ENCODE measurements around the gene RECQL5.

Gene RECQL5

DNA sequence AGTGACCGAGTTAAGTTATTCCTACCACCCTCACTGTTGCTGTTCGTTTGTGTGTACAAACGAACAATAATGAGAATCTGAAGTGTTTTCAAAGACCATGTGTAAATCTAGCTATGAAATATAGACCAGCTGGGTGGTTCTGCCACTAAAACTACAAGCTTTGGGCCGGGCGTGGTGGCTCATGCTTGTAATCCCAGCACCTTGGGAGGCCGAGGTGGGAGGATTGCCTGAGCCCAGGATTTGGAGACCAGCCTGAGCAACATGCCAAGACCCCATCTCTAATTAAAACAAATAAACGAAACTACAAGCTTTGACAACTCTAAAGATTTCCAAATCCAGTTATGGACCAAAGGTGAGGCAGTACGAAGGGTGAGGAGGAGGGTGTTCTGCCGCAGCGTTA, 973 bp downstream of the RECQL5 start:
- TF ChIP-seq, protein P1, sequence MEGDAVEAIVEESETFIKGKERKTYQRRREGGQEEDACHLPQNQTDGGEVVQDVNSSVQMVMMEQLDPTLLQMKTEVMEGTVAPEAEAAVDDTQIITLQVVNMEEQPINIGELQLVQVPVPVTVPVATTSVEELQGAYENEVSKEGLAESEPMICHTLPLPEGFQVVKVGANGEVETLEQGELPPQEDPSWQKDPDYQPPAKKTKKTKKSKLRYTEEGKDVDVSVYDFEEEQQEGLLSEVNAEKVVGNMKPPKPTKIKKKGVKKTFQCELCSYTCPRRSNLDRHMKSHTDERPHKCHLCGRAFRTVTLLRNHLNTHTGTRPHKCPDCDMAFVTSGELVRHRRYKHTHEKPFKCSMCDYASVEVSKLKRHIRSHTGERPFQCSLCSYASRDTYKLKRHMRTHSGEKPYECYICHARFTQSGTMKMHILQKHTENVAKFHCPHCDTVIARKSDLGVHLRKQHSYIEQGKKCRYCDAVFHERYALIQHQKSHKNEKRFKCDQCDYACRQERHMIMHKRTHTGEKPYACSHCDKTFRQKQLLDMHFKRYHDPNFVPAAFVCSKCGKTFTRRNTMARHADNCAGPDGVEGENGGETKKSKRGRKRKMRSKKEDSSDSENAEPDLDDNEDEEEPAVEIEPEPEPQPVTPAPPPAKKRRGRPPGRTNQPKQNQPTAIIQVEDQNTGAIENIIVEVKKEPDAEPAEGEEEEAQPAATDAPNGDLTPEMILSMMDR (IDR thresholded peaks at IDR 0.05; ENCODE audit: low read depth, low read length, missing control alignments): no peak
- no peak for DNase-seq (ENCODE audit: extremely low read depth, low read depth)
- H3K4me3 ChIP-seq (replicated peaks; ENCODE audit: low read depth, low read length): peak overlapping the region; percentile 84

DNA sequence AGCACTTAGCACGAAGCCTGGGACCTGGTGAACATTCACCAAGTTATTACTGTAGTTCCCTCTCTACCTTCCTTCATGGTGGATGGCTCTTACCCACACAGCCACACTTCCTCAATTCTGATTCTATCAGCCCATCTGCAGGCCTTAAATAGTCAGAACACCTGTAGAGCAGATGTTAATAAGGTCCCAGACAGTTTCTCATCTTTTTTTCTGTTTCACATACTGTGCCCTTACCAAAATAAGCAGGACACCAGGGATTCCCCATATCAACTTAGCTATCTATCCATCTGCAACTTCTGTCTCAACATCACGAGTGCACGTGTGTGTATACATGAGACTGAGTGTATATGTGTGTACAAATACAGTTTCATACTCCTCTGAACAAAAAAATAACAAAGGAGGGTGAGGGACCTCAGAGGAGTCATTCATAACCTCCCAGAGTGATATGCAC, 2.8 kb downstream of the RECQL5 start:
- TF ChIP-seq, protein P1 (IDR thresholded peaks at IDR 0.05; ENCODE audit: low read depth, low read length, missing control alignments): no peak
- DNase-seq (ENCODE audit: extremely low read depth, low read depth): no peak
- H3K4me3 ChIP-seq (replicated peaks; ENCODE audit: low read depth, low read length): no peak overlapping the region

DNA sequence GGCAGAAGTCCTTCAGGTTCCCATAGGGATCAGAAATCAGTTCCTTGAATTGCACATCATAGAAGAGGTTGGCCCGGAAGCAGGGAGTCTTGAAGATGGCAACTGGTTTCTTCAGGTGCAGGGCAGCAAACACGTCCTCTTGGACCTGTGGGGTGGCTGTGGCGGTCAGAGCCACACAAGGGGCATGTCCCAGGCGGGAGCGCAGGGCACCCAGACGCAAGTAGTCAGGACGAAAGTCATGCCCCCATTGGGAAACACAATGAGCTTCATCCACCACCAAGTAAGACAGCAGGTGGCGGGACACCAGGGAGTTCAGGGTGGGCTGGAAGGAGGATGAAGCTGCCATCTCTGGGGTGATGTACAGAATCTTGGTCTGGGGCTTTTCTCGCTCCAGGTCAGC, 4.4 kb downstream of the RECQL5 start:
- no peak for DNase-seq (ENCODE audit: extremely low read depth, low read depth)
- TF ChIP-seq, protein P1 (IDR thresholded peaks at IDR 0.05; ENCODE audit: low read depth, low read length, missing control alignments): no peak
- no peak overlapping the region for H3K4me3 ChIP-seq (replicated peaks; ENCODE audit: low read depth, low read length)

DNA sequence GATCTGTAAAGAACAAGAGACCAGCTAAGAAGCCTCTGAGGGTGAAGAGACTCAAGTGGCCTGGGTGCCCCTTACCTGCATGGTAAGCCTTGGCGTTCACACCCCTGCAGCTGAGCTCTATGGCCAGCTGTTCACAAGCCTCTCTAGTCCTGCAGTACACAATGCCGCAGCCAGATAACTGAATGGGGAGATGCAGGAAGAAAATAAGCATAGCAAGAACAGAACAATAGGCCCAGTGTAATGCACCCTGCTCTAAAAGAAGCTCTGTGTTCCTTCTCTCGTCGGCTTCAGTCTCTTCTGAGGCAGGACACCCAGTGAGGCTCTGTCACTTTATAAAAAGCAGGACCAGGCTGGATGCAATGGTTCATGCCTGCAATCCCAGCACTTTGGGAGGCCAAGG, 5.4 kb downstream of the RECQL5 start:
- H3K4me3 ChIP-seq (replicated peaks; ENCODE audit: low read depth, low read length): no peak overlapping the region
- DNase-seq (ENCODE audit: extremely low read depth, low read depth): no peak
- TF ChIP-seq, protein P1 (IDR thresholded peaks at IDR 0.05; ENCODE audit: low read depth, low read length, missing control alignments): no peak

DNA sequence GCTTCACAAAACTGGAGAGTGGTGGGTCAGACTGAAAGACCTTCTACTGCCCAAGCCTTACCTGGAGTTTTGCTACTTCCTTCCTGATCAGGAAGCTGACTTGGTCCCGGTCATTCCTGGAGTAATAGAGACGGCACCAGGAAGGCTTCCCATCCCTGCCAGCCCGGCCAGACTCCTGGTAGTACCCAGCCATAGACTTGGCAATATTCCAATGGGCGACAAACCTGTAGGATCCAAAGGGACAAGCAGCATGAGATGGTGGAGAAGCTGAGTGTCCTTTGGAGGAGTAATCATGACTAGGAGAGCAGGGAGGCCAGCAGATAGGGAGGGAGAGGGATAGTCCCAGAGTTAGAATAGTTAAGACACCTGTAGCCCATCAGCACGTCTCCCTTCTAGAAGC, 8.7 kb downstream of the RECQL5 start:
- TF ChIP-seq, protein P1 (IDR thresholded peaks at IDR 0.05; ENCODE audit: low read depth, low read length, missing control alignments): no peak
- DNase-seq (ENCODE audit: extremely low read depth, low read depth): no peak
- H3K4me3 ChIP-seq (replicated peaks; ENCODE audit: low read depth, low read length): no peak overlapping the region

DNA sequence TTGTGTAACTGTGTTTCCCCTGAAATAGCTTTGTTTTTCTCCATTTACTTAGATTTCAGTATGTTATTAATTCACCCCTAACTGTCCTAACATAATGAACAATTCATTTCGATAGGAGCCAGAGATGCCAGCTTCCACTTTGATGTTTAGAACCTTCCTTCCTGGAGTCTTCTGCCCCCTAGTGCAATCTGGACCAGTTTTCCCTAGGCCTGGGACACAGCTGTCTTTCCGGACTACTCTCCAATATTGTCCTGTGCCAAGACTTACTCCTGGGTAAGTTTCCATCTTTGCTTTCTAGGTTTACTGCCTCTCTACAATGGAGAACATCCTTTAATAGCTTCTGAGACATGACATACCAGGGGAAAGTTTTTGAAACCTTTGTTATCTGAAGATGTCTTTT, 12.8 kb downstream of the RECQL5 start:
- DNase-seq (ENCODE audit: extremely low read depth, low read depth): no peak
- no peak overlapping the region for H3K4me3 ChIP-seq (replicated peaks; ENCODE audit: low read depth, low read length)
- TF ChIP-seq, protein P1 (IDR thresholded peaks at IDR 0.05; ENCODE audit: low read depth, low read length, missing control alignments): peak; percentile 32

DNA sequence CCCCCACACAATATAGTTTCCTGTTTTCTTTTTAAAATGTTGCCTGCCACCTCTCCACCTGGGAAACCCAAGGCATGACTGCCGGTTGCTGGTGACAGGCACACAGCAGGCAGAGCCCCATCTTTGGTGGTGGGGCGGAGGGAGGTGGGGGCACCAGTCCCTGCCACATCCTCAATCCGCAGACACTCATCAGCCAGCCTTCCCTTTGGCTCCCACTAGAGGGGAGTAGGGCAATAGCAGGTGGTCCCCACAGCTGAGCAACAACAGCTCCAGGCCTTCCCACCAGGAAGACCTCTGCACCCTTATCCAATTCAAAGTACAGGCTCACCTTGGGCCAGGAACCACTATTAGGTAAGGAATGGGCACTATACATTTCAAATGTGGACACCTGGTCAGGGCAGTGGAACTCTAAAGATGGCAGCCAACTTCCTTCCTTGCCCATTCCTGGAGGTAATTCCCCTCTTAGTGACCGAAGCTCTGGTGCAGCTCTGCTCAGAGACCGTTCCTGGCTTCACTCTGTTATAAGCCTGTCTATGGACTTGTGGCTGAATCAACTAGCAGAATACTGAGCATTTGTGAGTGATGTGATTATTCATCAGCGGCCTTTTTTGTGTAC, 13.9 kb downstream of the RECQL5 start:
- TF ChIP-seq, protein P1 (IDR thresholded peaks at IDR 0.05; ENCODE audit: low read depth, low read length, missing control alignments): peak; percentile 84
- DNase-seq (ENCODE audit: extremely low read depth, low read depth): no peak
- no peak overlapping the region for H3K4me3 ChIP-seq (replicated peaks; ENCODE audit: low read depth, low read length)

Measured in HFF-Myc (cell line).